GM12878 (cell line): ENCODE data around the gene CCDC88C. TPM values are rescaled to one million over a fixed set of nuclear protein-coding genes. Genes with fewer than 3 reads are reported as not detected.
A peak's percentile ranks its signal among the peaks of the same experiment; 100 is the strongest.

Experiments used
- BCLAF1 ChIP-seq: fragments of 450-650 bp; IDR thresholded peaks from 2 replicates; pipeline ENCODE4 v1.6.1; 2017; ENCODE audit warnings: antibody characterized with exemption, mild to moderate bottlenecking, moderate library complexity
- E2F8 ChIP-seq: fragments of 450-650 bp; IDR thresholded peaks from 2 replicates; pipeline ENCODE4 v1.6.1; 2018; ENCODE audit warnings: mild to moderate bottlenecking, low read depth, moderate library complexity; ENCODE audit not compliant: partially characterized antibody
- EGR1 ChIP-seq, 2 experiments: IDR thresholded peaks; 1 replicate in 1 of 2; 2 replicates in 1 of 2; pipeline ENCODE4 v1.6.1; 2011 to 2012; ENCODE audit warnings: low read depth in 2 of 2, low read length in 2 of 2, borderline replicate concordance in 1 of 2, mild to moderate bottlenecking in 1 of 2, moderate library complexity in 1 of 2
- ESRRA ChIP-seq: IDR thresholded peaks from 2 replicates; pipeline ENCODE4 v1.6.1; 2012; ENCODE audit warnings: mild to moderate bottlenecking, low read length, improper control_type of control experiment
- ETV6 ChIP-seq, 2 experiments: fragments of 450-650 bp in 1 of 2; IDR thresholded peaks in 1 of 2; conservative IDR thresholded peaks in 1 of 2; 2 replicates each; pipeline ENCODE4 v1.6.1; 2014; ENCODE audit warnings: antibody characterized with exemption in 1 of 2, borderline replicate concordance in 1 of 2, low read depth in 1 of 2, mild to moderate bottlenecking in 1 of 2, moderate library complexity in 1 of 2
- IKZF2 ChIP-seq, 2 experiments: fragments of 450-650 bp; IDR thresholded peaks; 2 replicates each; pipeline ENCODE4 v1.6.1; 2017; ENCODE audit warnings: mild to moderate bottlenecking in 2 of 2, moderate library complexity in 2 of 2
- KAT2A ChIP-seq: conservative IDR thresholded peaks from 2 replicates; pipeline ENCODE4 v1.6.1; 2011; ENCODE audit warnings: low read depth, low read length; ENCODE audit not compliant: control insufficient read depth
- POU2F2 ChIP-seq: IDR thresholded peaks from 3 replicates; pipeline ENCODE4 v1.6.1; 2011; ENCODE audit warnings: low read depth, mild to moderate bottlenecking, low read length, borderline replicate concordance
- RELA ChIP-seq: fragments of 450-650 bp; IDR thresholded peaks from 2 replicates; pipeline ENCODE4 v1.8.0; 2014; ENCODE audit warnings: borderline replicate concordance; ENCODE audit not compliant: partially characterized antibody
- SMC3 ChIP-seq: IDR thresholded peaks from 2 replicates; pipeline ENCODE4 v1.6.1; 2011; ENCODE audit warnings: low read length, improper control_type of control experiment, borderline replicate concordance
- SP1 ChIP-seq: IDR thresholded peaks from one replicate; pipeline ENCODE4 v1.6.1; 2011; ENCODE audit warnings: low read depth, low read length
- STAT3 ChIP-seq: IDR thresholded peaks from 2 replicates; pipeline ENCODE4 v1.6.1; 2011; ENCODE audit warnings: low read depth, low read length, improper control_type of control experiment
- TCF3 ChIP-seq: IDR thresholded peaks from 2 replicates; pipeline ENCODE4 v1.6.1; 2012; ENCODE audit warnings: low read depth, mild to moderate bottlenecking, low read length, borderline replicate concordance; ENCODE audit not compliant: insufficient read depth
- TCF7 ChIP-seq: IDR thresholded peaks from 2 replicates; pipeline ENCODE4 v1.6.1; 2014; ENCODE audit warnings: antibody characterized with exemption, borderline replicate concordance
- ZBTB33 ChIP-seq: fragments of 450-650 bp; IDR thresholded peaks from 2 replicates; pipeline ENCODE4 v1.6.1; 2017; ENCODE audit warnings: mild to moderate bottlenecking
- ZBTB40 ChIP-seq: fragments of 450-650 bp; IDR thresholded peaks from 2 replicates; pipeline ENCODE4 v1.6.1; 2016; ENCODE audit warnings: mild to moderate bottlenecking, moderate library complexity, borderline replicate concordance
- polyA plus RNA-seq, 11 experiments: library from polyadenylated mRNA; depleted of rRNA in 4 of 11; unstranded in 6 of 11; stranded (reverse) in 5 of 11; fragments of >200 nt; fragmentation: Nextera tagmentation in 4 of 11; fragmentation: Illumina TruSeq in 1 of 11; extraction: Ambion mirVana in 4 of 11; extraction: Trizol in 1 of 11; gene quantifications; 1 replicate in 1 of 11; 2 replicates in 10 of 11; pipeline versions ENCODE4 v1.2.1 to v1.2.3, GENCODE V29; 2011 to 2016; ENCODE audit warnings: inconsistent platforms in 2 of 11, missing spikeins in 2 of 11, low read depth in 1 of 11
- total RNA-seq, 4 experiments: library from RNA; depleted of rRNA in 3 of 4; stranded (reverse); fragments of >200 nt in 3 of 4; fragmentation: Illumina TruSeq in 1 of 4; extraction: Trizol in 1 of 4; gene quantifications; 2 replicates each; pipeline versions ENCODE4 v1.2.1 to v1.2.3, GENCODE V29; 2013 to 2021

Gene CCDC88C
- total and polyA plus RNA-seq, 10 of the 15 experiments (the other 5 are each of a cell fraction or from before 2014, with no cell fraction given) = 4.0 to 79.6 (median 36.6) TPM

GRCh38 chr14:91377700-91378652 is 39.6 kb downstream of the CCDC88C start (continued):
- TF ChIP-seq ZBTB40 = no peak
- TF ChIP-seq POU2F2 = no peak
- TF ChIP-seq BCLAF1 = no peak
- no peak for TF ChIP-seq SP1
- TF ChIP-seq ESRRA = no peak
- TF ChIP-seq IKZF2 (IDR thresholded peaks at IDR 0.05) = peak; percentile 35 to 42; a peak in 1 of 4 replicates
- TF ChIP-seq TCF7 = no peak
- no peak for TF ChIP-seq E2F8
- no peak; a peak in 1 of 4 replicates for TF ChIP-seq ETV6 (conservative IDR thresholded peaks at IDR 0.05 in 1 of 2, IDR thresholded peaks at IDR 0.05 in 1 of 2; ENCODE audit: borderline replicate concordance in 1 of 2, low read depth in 1 of 2)
- no peak for TF ChIP-seq TCF3
- no peak for TF ChIP-seq KAT2A
- TF ChIP-seq EGR1 (IDR thresholded peaks at IDR 0.05; ENCODE audit: borderline replicate concordance in 1 of 2, low read depth in 2 of 2, low read length in 2 of 2) = no peak
- TF ChIP-seq STAT3 = no peak
- TF ChIP-seq ZBTB33 = no peak
- TF ChIP-seq RELA = no peak
- peak; percentile 7; the same call in 1 of the 2 replicates for TF ChIP-seq SMC3
